WI38 (cell line): ENCODE data around the gene SH3BP4.

Experiments used
- H3K4me3 ChIP-seq: 2 replicates; pipeline ENCODE4 v1.5.1; 2011; ENCODE audit warnings: low read depth, mild to moderate bottlenecking, control low read depth, low read length
- TF ChIP-seq, protein P1 (sequence below): IDR thresholded peaks from 2 replicates; pipeline ENCODE4 v1.5.1; 2012; ENCODE audit warnings: low read depth, mild to moderate bottlenecking, control low read depth, low read length

Gene SH3BP4

GRCh38 chr2:235024931-235025773 lies 73.3 kb downstream of the SH3BP4 start:
- TF ChIP-seq, protein P1, sequence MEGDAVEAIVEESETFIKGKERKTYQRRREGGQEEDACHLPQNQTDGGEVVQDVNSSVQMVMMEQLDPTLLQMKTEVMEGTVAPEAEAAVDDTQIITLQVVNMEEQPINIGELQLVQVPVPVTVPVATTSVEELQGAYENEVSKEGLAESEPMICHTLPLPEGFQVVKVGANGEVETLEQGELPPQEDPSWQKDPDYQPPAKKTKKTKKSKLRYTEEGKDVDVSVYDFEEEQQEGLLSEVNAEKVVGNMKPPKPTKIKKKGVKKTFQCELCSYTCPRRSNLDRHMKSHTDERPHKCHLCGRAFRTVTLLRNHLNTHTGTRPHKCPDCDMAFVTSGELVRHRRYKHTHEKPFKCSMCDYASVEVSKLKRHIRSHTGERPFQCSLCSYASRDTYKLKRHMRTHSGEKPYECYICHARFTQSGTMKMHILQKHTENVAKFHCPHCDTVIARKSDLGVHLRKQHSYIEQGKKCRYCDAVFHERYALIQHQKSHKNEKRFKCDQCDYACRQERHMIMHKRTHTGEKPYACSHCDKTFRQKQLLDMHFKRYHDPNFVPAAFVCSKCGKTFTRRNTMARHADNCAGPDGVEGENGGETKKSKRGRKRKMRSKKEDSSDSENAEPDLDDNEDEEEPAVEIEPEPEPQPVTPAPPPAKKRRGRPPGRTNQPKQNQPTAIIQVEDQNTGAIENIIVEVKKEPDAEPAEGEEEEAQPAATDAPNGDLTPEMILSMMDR: no peak
- H3K4me3 ChIP-seq: no peak overlapping the region

- TF ChIP-seq, protein P1: no peak
- H3K4me3 ChIP-seq: no peak overlapping the region
Measured at GRCh38 chr2:235025800-235026536, 74.2 kb downstream of the SH3BP4 start.

DNA sequence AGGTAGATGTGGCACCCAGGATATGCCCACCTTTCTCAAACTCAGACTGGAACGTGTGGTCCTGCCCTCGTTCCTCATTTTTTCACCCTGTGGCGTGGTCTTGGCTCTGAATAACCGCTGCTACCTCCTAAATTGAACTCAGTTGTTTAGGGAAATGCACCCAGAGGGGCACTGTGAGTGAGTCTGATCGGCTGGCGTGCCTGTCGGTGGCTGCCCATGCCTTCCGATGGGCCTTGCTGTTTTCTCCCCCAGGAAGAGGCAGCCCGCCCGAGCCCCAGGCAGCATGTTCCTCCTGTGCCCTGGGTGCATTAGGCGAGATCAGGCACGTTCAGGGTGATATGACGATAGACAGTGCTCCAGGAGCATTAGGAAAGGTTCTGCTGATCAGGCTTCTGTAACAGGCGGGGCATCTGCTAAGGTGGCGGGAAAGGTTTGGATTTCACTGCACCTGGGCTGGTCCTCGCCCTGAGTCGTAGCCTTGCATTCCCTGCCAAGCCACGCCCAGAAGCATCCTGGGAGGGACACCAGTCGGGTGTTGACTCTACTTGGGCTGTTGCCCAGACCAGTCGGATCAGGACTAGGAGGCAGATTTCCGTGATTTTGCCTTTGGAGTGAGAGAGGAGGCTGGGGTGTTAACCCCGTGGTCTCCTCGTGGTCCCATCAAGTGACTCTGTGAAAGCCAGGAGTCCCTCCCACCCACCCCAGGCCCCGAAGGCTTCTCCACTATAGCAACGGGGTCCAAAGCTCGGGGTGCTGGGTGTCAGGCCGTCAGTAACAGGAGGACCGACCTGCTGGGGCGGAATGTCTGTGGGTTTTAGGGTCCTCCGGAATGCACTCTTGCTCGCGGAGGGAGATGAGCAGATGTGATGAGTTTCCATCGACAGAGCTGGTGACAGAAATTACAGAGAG lies 75.1 kb downstream of the SH3BP4 start:
- no peak overlapping the region for H3K4me3 ChIP-seq
- TF ChIP-seq, protein P1: no peak

DNA sequence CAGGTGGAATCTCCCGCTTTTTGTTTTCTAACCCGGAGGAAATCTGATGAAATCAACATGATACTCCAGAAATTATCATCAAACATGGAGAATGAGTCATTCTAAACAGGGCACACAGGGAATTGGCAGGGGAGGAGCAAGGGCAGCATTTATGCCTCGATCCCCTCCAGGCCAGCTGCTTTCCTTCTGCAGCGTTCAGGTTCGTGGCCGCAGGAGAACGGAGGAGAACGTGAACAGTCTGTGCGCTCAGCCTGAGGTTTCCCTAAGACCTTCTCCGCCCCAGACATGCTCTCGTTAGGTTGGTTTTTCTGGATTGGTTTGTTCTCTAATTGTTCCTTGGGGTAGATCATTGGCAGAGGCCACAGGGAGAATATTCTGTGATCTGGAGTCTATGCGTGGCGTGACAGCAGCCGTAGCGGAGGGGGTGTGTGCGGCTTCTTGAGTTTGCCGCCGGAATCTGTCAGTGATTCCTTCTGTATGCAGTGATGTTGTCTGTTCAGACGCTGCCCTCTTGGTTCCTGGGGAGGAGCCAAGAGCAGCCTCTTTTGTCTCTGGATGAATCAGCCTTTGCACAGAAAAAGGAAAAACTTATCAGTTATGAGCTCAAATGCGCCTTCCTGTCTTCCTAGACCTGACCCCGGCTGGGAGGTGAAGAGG lies 75.9 kb downstream of the SH3BP4 start:
- H3K4me3 ChIP-seq: no peak overlapping the region
- TF ChIP-seq, protein P1: no peak

DNA sequence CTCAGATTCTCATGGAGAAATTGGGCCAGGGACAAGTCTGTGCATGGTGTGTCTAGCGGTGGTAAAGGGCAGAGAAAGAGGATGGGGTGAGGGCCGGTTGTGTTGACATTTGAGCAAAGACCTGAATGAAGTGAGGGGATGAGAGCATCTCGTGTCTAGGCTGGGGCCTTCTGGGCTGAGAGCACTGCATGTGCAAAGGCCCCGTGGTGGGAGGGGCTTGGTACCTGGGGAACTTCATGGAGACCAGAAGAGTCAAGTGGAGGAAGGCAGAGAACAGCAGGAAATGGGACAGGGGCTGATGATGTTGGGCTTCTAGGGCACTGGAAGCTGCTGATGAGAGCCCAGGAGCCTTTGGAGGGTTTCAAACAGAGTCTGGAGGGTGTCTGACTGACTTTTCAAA lies 76.8 kb downstream of the SH3BP4 start:
- TF ChIP-seq, protein P1: no peak
- H3K4me3 ChIP-seq: no peak overlapping the region

- no peak overlapping the region for H3K4me3 ChIP-seq
- TF ChIP-seq, protein P1: no peak
Measured at GRCh38 chr2:235029054-235029453, 77.2 kb downstream of the SH3BP4 start.
